ENCODE data around the gene RHOD. TPM values are rescaled to one million over a fixed set of nuclear protein-coding genes. Genes with fewer than 3 reads are reported as not detected.

Gene RHOD
- total RNA-seq, 1 experiment from 2014 or later, result 99.9 TPM

DNA sequence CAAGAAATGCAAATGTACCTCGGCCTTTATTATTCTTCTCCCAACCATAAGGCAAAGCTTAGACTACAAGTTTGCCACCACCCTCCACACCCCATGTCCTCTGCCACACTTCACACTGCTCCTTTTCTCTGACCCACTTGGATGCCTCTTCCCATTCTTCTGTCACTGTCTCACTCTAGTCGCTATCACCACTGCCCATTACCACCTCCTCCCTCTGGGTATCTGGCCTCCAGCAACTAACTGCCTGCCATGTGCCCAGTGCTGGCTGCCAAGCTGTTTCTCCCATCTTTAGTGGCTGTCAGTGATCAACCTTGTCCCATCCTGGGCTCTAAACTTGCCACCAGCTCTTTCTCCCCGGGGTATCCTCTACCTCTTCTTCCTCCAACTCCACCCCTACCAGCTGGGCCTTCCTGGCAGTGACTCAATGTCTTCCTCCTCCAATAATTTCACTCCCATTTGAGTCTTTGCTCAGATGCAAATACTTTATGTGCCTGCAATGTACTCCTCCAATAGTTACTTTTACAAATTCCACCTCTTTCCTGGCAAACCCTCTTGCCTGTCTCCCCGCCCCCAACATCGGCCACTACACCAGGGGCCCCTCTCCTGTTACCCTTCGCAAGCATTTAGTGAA lies 42.3 kb downstream of the RHOD start:
- ChIA-PET CTCF (interaction anchor here (0.5 to 0.6 kb wide), 2 partner anchors 15 to 86 kb away, joined by 3 to 6 read pairs; no protein-coding TSS in a partner anchor), POLR2A (ENCODE audit: unreplicated experiment) (no interaction called here)
- Histone ChIP-seq H3K9me2 (replicated peaks; ENCODE audit: low read length) (no peaks in the 10 kb centered on the region), H3K27me3 (ENCODE audit: low read length) (no peaks in the 10 kb centered on the region), H2AFZ (ENCODE audit: low read length) (no peak overlapping the region), H3K4me1 (ENCODE audit: insufficient read depth, low read length) (no peaks in the 10 kb centered on the region), H3K4me3 (ENCODE audit: low read length) (no peak overlapping the region), H3K4me2 (ENCODE audit: low read length) (no peak overlapping the region), H3F3A (ENCODE audit: low read length, unreplicated experiment) (no peaks in the 10 kb centered on the region), H3K9ac (ENCODE audit: low read length) (no peak overlapping the region), H4K20me1 (ENCODE audit: low read length) (no peaks in the 10 kb centered on the region), H3K9me3 (ENCODE audit: low read length) (no peaks in the 10 kb centered on the region), H3K36me3 (ENCODE audit: low read depth, low read length) (no peaks in the 10 kb centered on the region), H3K27ac (ENCODE audit: low read length) (no peak overlapping the region), H3K79me2 (ENCODE audit: low read length) (no peaks in the 10 kb centered on the region)
- DNase-seq (no peak), ATAC-seq (no peak)
- BruUV-seq (replicated peaks), result no TSS peak
- TF ChIP-seq EZH2phosphoT487 (IDR thresholded peaks at IDR 0.05; ENCODE audit: borderline replicate concordance, low read length) (no peak), EZH2 (IDR thresholded peaks at IDR 0.05; ENCODE audit: low read length, unreplicated experiment) (no peak)
- TF ChIP-seq, protein P1, sequence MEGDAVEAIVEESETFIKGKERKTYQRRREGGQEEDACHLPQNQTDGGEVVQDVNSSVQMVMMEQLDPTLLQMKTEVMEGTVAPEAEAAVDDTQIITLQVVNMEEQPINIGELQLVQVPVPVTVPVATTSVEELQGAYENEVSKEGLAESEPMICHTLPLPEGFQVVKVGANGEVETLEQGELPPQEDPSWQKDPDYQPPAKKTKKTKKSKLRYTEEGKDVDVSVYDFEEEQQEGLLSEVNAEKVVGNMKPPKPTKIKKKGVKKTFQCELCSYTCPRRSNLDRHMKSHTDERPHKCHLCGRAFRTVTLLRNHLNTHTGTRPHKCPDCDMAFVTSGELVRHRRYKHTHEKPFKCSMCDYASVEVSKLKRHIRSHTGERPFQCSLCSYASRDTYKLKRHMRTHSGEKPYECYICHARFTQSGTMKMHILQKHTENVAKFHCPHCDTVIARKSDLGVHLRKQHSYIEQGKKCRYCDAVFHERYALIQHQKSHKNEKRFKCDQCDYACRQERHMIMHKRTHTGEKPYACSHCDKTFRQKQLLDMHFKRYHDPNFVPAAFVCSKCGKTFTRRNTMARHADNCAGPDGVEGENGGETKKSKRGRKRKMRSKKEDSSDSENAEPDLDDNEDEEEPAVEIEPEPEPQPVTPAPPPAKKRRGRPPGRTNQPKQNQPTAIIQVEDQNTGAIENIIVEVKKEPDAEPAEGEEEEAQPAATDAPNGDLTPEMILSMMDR (conservative IDR thresholded peaks at IDR 0.05; ENCODE audit: low read depth, low read length), result no peak
- intact Hi-C loops (cut with micrococcal nuclease), result no loop called here

DNA sequence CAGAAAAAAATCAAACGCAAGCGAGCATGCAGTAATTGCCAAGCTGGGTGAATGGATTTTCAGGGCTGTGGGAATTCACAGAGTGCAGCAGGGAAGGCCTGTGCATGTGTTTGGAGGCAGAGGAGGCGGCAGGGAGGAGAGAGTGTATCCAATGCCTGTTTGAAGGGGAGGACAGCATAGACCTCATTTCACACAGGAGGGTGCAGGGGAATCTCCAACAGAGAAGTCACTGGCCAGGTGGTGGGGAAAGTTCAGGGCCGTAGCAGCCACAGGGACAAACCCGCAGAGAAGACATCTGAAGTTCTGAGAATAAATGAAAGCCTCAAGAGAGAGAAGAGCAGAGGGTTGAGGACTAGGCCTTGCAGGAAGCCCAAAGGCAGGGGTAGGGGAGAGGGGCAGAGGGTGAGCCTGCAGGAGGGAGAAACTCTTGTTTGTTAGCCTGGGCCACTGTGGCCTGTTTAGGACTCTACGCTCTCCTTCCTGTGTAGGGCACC lies 43.2 kb downstream of the RHOD start:
- POLR2A ChIA-PET (ENCODE audit: unreplicated experiment), result no interaction called here
- H3K79me2 ChIP-seq (ENCODE audit: low read length), result no peaks in the 10 kb centered on the region
- CTCF ChIA-PET, result no interaction called here
- no peak overlapping the region for H3K4me2 ChIP-seq (ENCODE audit: low read length)
- no peaks in the 10 kb centered on the region for H3K9me2 ChIP-seq (replicated peaks; ENCODE audit: low read length)
- TF ChIP-seq EZH2 (IDR thresholded peaks at IDR 0.05; ENCODE audit: low read length, unreplicated experiment) (no peak), EZH2phosphoT487 (IDR thresholded peaks at IDR 0.05; ENCODE audit: borderline replicate concordance, low read length) (no peak)
- TF ChIP-seq, protein P1 (conservative IDR thresholded peaks at IDR 0.05; ENCODE audit: low read depth, low read length), result no peak
- no peak for DNase-seq
- H3K9me3 ChIP-seq (ENCODE audit: low read length), result no peaks in the 10 kb centered on the region
- BruUV-seq (replicated peaks), result no TSS peak
- no peak overlapping the region for H3K27ac ChIP-seq (ENCODE audit: low read length)
- H3K36me3 ChIP-seq (ENCODE audit: low read depth, low read length), result no peaks in the 10 kb centered on the region
- H3K4me3 ChIP-seq (ENCODE audit: low read length), result no peak overlapping the region
- H2AFZ ChIP-seq (ENCODE audit: low read length), result no peak overlapping the region
- H4K20me1 ChIP-seq (ENCODE audit: low read length), result no peaks in the 10 kb centered on the region
- ATAC-seq, result no peak
- H3K27me3 ChIP-seq (ENCODE audit: low read length), result no peaks in the 10 kb centered on the region
- H3F3A ChIP-seq (ENCODE audit: low read length, unreplicated experiment), result no peaks in the 10 kb centered on the region
- no peak overlapping the region for H3K9ac ChIP-seq (ENCODE audit: low read length)
- H3K4me1 ChIP-seq (ENCODE audit: insufficient read depth, low read length), result no peaks in the 10 kb centered on the region
- intact Hi-C loops (cut with micrococcal nuclease), result no loop called here

DNA sequence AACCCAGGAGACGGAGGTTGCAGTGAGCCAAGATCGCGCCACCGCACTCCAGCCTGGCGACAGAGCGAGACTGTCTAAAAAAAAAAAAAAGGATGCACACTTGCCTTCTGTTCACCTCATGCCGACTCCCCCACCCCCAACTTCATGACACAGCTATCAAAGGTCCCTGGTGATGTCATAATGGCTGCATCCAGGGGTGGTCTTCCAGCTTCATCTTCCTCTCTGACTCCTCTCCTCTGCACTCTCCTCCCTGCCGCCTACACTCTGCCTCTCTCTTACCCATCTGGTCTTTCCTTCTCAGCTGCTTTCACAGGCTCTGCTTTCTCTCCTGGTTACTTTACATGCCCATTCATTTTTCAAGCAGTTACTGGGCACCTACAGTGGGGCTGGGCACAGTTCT lies 46.0 kb downstream of the RHOD start:
- DNase-seq (no peak), ATAC-seq (no peak)
- H3K4me3 ChIP-seq (ENCODE audit: low read length), result no peak overlapping the region
- no peak overlapping the region for H2AFZ ChIP-seq (ENCODE audit: low read length)
- H3K36me3 ChIP-seq (ENCODE audit: low read depth, low read length), result no peaks in the 10 kb centered on the region
- POLR2A ChIA-PET (ENCODE audit: unreplicated experiment), result no interaction called here
- no peaks in the 10 kb centered on the region for H3K9me3 ChIP-seq (ENCODE audit: low read length)
- H3K27me3 ChIP-seq (ENCODE audit: low read length), result no peaks in the 10 kb centered on the region
- H3F3A ChIP-seq (ENCODE audit: low read length, unreplicated experiment), result no peaks in the 10 kb centered on the region
- intact Hi-C loops (cut with micrococcal nuclease), result no loop called here
- H3K27ac ChIP-seq (ENCODE audit: low read length), result no peak overlapping the region
- TF ChIP-seq, protein P1 (conservative IDR thresholded peaks at IDR 0.05; ENCODE audit: low read depth, low read length), result no peak
- TF ChIP-seq EZH2phosphoT487 (IDR thresholded peaks at IDR 0.05; ENCODE audit: borderline replicate concordance, low read length), result no peak
- TF ChIP-seq EZH2 (IDR thresholded peaks at IDR 0.05; ENCODE audit: low read length, unreplicated experiment), result no peak
- no peak overlapping the region for H3K9ac ChIP-seq (ENCODE audit: low read length)
- CTCF ChIA-PET, result no interaction called here
- no peaks in the 10 kb centered on the region for H3K4me1 ChIP-seq (ENCODE audit: insufficient read depth, low read length)
- BruUV-seq (replicated peaks), result no TSS peak
- no peaks in the 10 kb centered on the region for H3K9me2 ChIP-seq (replicated peaks; ENCODE audit: low read length)
- no peak overlapping the region for H3K4me2 ChIP-seq (ENCODE audit: low read length)
- no peaks in the 10 kb centered on the region for H3K79me2 ChIP-seq (ENCODE audit: low read length)
- H4K20me1 ChIP-seq (ENCODE audit: low read length), result no peaks in the 10 kb centered on the region
